Osteoblast (primary cell): ENCODE measurements around the gene ARMC9. TPM values are rescaled to one million over a fixed set of nuclear protein-coding genes. Genes with fewer than 3 reads are reported as not detected.

ENCODE experiments used
- DNase-seq: peaks from one replicate; pipeline ENCODE4 v3.0.0; 2011; ENCODE audit warnings: low spot score, mixed read lengths; ENCODE audit not compliant: insufficient read length; ENCODE audit errors: missing footprints
- H2AFZ ChIP-seq: 2 replicates; pipeline ENCODE4 v1.6.0; 2011; ENCODE audit warnings: mild to moderate bottlenecking, low read length
- H3K27ac ChIP-seq: 2 replicates; pipeline ENCODE4 v1.5.1; 2011; ENCODE audit warnings: mild to moderate bottlenecking, low read depth, low read length, moderate library complexity
- H3K27me3 ChIP-seq: 2 replicates; pipeline ENCODE4 v1.6.0; 2012; ENCODE audit warnings: mild to moderate bottlenecking, control low read depth, inconsistent platforms, low read length, moderate library complexity; ENCODE audit not compliant: insufficient read depth
- H3K36me3 ChIP-seq: 2 replicates; pipeline ENCODE4 v1.5.1; 2011; ENCODE audit warnings: mild to moderate bottlenecking, low read length, control low read depth, moderate library complexity; ENCODE audit not compliant: insufficient read depth
- H3K4me1 ChIP-seq: 2 replicates; pipeline ENCODE4 v1.5.1; 2011; ENCODE audit warnings: mild to moderate bottlenecking, low read length, control low read depth, moderate library complexity; ENCODE audit not compliant: insufficient read depth
- H3K4me2 ChIP-seq: 2 replicates; pipeline ENCODE4 v1.6.0; 2011; ENCODE audit warnings: mild to moderate bottlenecking, low read length; ENCODE audit not compliant: insufficient read depth
- H3K4me3 ChIP-seq: fragments of 200-600 bp; sonication (generic); 3 replicates; pipeline ENCODE4 v1.5.1; 2012; ENCODE audit warnings: mild to moderate bottlenecking, low read length, inconsistent platforms; ENCODE audit not compliant: insufficient read depth
- H3K79me2 ChIP-seq: 2 replicates; pipeline ENCODE4 v1.6.0; 2012; ENCODE audit warnings: mild to moderate bottlenecking, low read length, control low read depth, inconsistent platforms; ENCODE audit not compliant: insufficient read depth
- H3K9me3 ChIP-seq: 2 replicates; pipeline ENCODE4 v1.5.1; 2011; ENCODE audit warnings: low read depth, low read length, control low read depth
- H4K20me1 ChIP-seq: 2 replicates; pipeline ENCODE4 v1.6.0; 2012; ENCODE audit warnings: mild to moderate bottlenecking, low read length, control low read depth; ENCODE audit not compliant: insufficient read depth
- total RNA-seq: library from RNA; depleted of rRNA; stranded (reverse); fragments of >200 nt; gene quantifications from 2 replicates; pipeline ENCODE4 v1.2.3, GENCODE V29; 2012
- TF ChIP-seq, protein P1 (sequence below): IDR thresholded peaks from 2 replicates; pipeline ENCODE4 v1.5.1; 2011; ENCODE audit warnings: mild to moderate bottlenecking, low read depth, low read length, moderate library complexity; ENCODE audit errors: extremely low read depth

ARMC9 gene
- total RNA-seq, 1 donor: 221 TPM

DNA sequence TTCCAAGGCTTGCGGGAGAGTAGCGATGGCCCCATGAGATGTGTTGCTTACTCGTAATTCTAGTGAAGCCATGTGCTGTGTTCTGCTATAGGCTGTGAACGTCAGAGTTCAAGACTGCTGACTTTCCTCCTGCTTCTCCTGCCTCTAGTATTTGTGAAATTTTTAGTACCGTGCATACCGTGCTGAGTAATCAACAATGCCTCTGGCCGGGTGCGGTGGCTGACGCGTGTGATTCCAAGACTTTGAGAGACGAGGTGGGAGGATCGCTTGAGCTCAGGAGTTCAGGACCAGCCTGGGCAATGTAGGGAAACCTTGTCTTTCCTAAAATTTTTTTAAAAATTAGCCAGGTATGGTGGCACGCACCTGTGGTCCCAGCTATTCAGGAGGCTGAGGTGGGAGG, 137.2 kb downstream of the ARMC9 start:
- TF ChIP-seq, protein P1, sequence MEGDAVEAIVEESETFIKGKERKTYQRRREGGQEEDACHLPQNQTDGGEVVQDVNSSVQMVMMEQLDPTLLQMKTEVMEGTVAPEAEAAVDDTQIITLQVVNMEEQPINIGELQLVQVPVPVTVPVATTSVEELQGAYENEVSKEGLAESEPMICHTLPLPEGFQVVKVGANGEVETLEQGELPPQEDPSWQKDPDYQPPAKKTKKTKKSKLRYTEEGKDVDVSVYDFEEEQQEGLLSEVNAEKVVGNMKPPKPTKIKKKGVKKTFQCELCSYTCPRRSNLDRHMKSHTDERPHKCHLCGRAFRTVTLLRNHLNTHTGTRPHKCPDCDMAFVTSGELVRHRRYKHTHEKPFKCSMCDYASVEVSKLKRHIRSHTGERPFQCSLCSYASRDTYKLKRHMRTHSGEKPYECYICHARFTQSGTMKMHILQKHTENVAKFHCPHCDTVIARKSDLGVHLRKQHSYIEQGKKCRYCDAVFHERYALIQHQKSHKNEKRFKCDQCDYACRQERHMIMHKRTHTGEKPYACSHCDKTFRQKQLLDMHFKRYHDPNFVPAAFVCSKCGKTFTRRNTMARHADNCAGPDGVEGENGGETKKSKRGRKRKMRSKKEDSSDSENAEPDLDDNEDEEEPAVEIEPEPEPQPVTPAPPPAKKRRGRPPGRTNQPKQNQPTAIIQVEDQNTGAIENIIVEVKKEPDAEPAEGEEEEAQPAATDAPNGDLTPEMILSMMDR: no peak
- no peaks in the 10 kb centered on the region for H3K27me3 ChIP-seq

GRCh38 chr2:231336236-231336635, 137.8 kb downstream of the ARMC9 start:
- no peak for DNase-seq
- Histone ChIP-seq H3K4me3 (no peak overlapping the region), H3K79me2 (no peaks in the 10 kb centered on the region), H3K27ac (no peak overlapping the region), H4K20me1 (no peaks in the 10 kb centered on the region), H3K4me2 (no peak overlapping the region), H3K36me3 (peaks cover 16% of the 10 kb centered on the region), H3K9me3 (no peaks in the 10 kb centered on the region), H2AFZ (no peak overlapping the region), H3K27me3 (no peaks in the 10 kb centered on the region), H3K4me1 (no peaks in the 10 kb centered on the region)
- TF ChIP-seq, protein P1: no peak

More for the DNA sequence above, 137.2 kb downstream of the ARMC9 start:
- H2AFZ ChIP-seq: no peak overlapping the region
- no peak overlapping the region for H3K4me3 ChIP-seq
- no peaks in the 10 kb centered on the region for H3K79me2 ChIP-seq
- no peaks in the 10 kb centered on the region for H3K9me3 ChIP-seq
- DNase-seq: no peak
- no peak overlapping the region for H3K4me2 ChIP-seq
- H3K4me1 ChIP-seq: no peaks in the 10 kb centered on the region
- no peaks in the 10 kb centered on the region for H4K20me1 ChIP-seq
- H3K36me3 ChIP-seq: peaks cover 18% of the 10 kb centered on the region
- H3K27ac ChIP-seq: no peak overlapping the region

GRCh38 chr2:231336700-231337099, 138.3 kb downstream of the ARMC9 start:
- Histone ChIP-seq H4K20me1 (no peaks in the 10 kb centered on the region), H3K4me3 (no peak overlapping the region)

GRCh38 chr2:231337807-231338759, 139.7 kb downstream of the ARMC9 start:
- H3K4me1 ChIP-seq: no peaks in the 10 kb centered on the region
- no peak overlapping the region for H2AFZ ChIP-seq
- no peaks in the 10 kb centered on the region for H3K9me3 ChIP-seq

More at GRCh38 chr2:231336700-231337099, 138.3 kb downstream of the ARMC9 start:
- H3K36me3 ChIP-seq: peaks cover 14% of the 10 kb centered on the region
- H3K4me1 ChIP-seq: no peaks in the 10 kb centered on the region
- no peaks in the 10 kb centered on the region for H3K79me2 ChIP-seq
- H3K27ac ChIP-seq: no peak overlapping the region
- no peaks in the 10 kb centered on the region for H3K27me3 ChIP-seq
- DNase-seq: no peak
- H2AFZ ChIP-seq: no peak overlapping the region
- no peaks in the 10 kb centered on the region for H3K9me3 ChIP-seq
- no peak overlapping the region for H3K4me2 ChIP-seq
- TF ChIP-seq, protein P1: no peak

More at GRCh38 chr2:231337807-231338759, 139.7 kb downstream of the ARMC9 start:
- no peak overlapping the region for H3K4me2 ChIP-seq
- no peak for DNase-seq
- no peaks in the 10 kb centered on the region for H3K27me3 ChIP-seq
- H3K4me3 ChIP-seq: no peak overlapping the region
- no peak overlapping the region for H3K27ac ChIP-seq
- no peaks in the 10 kb centered on the region for H4K20me1 ChIP-seq
- TF ChIP-seq, protein P1: no peak
- H3K79me2 ChIP-seq: no peaks in the 10 kb centered on the region
- peaks cover 11% of the 10 kb centered on the region for H3K36me3 ChIP-seq
